GM21515 (cell line): ENCODE measurements around the gene LRRC30.

Experiments used
- ATAC-seq: cut with Tn5 transposase; IDR thresholded peaks from one replicate; pipeline ENCODE4 v1.9.1; 2021; ENCODE audit not compliant: unreplicated experiment

Gene LRRC30

GRCh38 chr18:7236933-7237332, 6.0 kb downstream of the LRRC30 start:
- no peak for ATAC-seq

GRCh38 chr18:7237673-7238272, 6.9 kb downstream of the LRRC30 start:
- no peak for ATAC-seq

- no peak for ATAC-seq
Measured at GRCh38 chr18:7242926-7243325, 12.0 kb downstream of the LRRC30 start.

- ATAC-seq: no peak
Measured at GRCh38 chr18:7248877-7249276, 18.0 kb downstream of the LRRC30 start.

GRCh38 chr18:7254163-7254562, 23.3 kb downstream of the LRRC30 start:
- no peak for ATAC-seq

GRCh38 chr18:7255054-7255453, 24.2 kb downstream of the LRRC30 start:
- no peak for ATAC-seq

- no peak for ATAC-seq
Measured at GRCh38 chr18:7255643-7256042, 24.8 kb downstream of the LRRC30 start.

GRCh38 chr18:7256618-7257425, 25.9 kb downstream of the LRRC30 start:
- no peak for ATAC-seq

GRCh38 chr18:7257426-7257740, 26.5 kb downstream of the LRRC30 start:
- ATAC-seq: no peak

- ATAC-seq: no peak
Measured at GRCh38 chr18:7259475-7259874, 28.6 kb downstream of the LRRC30 start.

- ATAC-seq: no peak
Measured at GRCh38 chr18:7261199-7261598, 30.3 kb downstream of the LRRC30 start.

GRCh38 chr18:7267973-7268372, 37.1 kb downstream of the LRRC30 start:
- ATAC-seq: no peak

GRCh38 chr18:7269942-7270341, 39.1 kb downstream of the LRRC30 start:
- ATAC-seq: no peak

- ATAC-seq: no peak
Measured at GRCh38 chr18:7272311-7273049, 41.6 kb downstream of the LRRC30 start.

GRCh38 chr18:7273301-7273921, 42.5 kb downstream of the LRRC30 start:
- ATAC-seq: no peak

GRCh38 chr18:7281579-7281978, 50.7 kb downstream of the LRRC30 start:
- ATAC-seq: no peak
